SK-N-SH treated with all-trans-retinoic acid at 6 μM for 48 hours (cell line): ENCODE results near the gene OPN1SW.

ENCODE experiments used
- ATAC-seq: fragments of 200-7000 bp; cut with Tn5 transposase; 3 replicates; pipeline ENCODE4 v1.9.1; 2020; ENCODE audit warnings: mild to moderate bottlenecking, moderate library complexity
- ARNTL ChIP-seq: fragments of 450-650 bp; formaldehyde crosslinking; IDR thresholded peaks from 2 replicates; pipeline ENCODE4 v1.5.0; 2020; ENCODE audit warnings: low read depth, mild to moderate bottlenecking, moderate library complexity, borderline replicate concordance
- BACH2 ChIP-seq: fragments of 250-450 bp; sonication (Bioruptor Pico); IDR thresholded peaks from 2 replicates; pipeline ENCODE4 v1.9.0; 2021; ENCODE audit warnings: mild to moderate bottlenecking, borderline replicate concordance
- CSDC2 ChIP-seq: fragments of 250-450 bp; sonication (Bioruptor Pico); IDR thresholded peaks from 2 replicates; pipeline ENCODE4 v1.5.0; 2020; ENCODE audit warnings: mild to moderate bottlenecking, moderate library complexity
- CSRNP3 ChIP-seq: fragments of 250-450 bp; sonication (Bioruptor Pico); IDR thresholded peaks from 2 replicates; pipeline ENCODE4 v1.5.1; 2021; ENCODE audit warnings: mild to moderate bottlenecking, moderate library complexity
- ESRRG ChIP-seq: fragments of 250-450 bp; sonication (Bioruptor Pico); IDR thresholded peaks from 2 replicates; pipeline ENCODE4 v1.6.1; 2021; ENCODE audit warnings: mild to moderate bottlenecking
- GLIS3 ChIP-seq: fragments of 250-450 bp; sonication (Bioruptor Pico); IDR thresholded peaks from 2 replicates; pipeline ENCODE4 v1.5.0; 2020; ENCODE audit warnings: mild to moderate bottlenecking, moderate library complexity
- ISL1 ChIP-seq: fragments of 250-450 bp; sonication (Bioruptor Pico); IDR thresholded peaks from 2 replicates; pipeline ENCODE4 v2.1.2; 2022; ENCODE audit warnings: mild to moderate bottlenecking, moderate library complexity
- POU6F1 ChIP-seq: fragments of 250-450 bp; sonication (Bioruptor Pico); IDR thresholded peaks from 2 replicates; pipeline ENCODE4 v1.8.0; 2021; ENCODE audit warnings: low read depth, mild to moderate bottlenecking, moderate library complexity, borderline replicate concordance
- PPARA ChIP-seq: fragments of 250-450 bp; sonication (Bioruptor Pico); IDR thresholded peaks from 2 replicates; pipeline ENCODE4 v1.5.0; 2020; ENCODE audit warnings: mild to moderate bottlenecking, borderline replicate concordance
- RARB ChIP-seq: fragments of 250-450 bp; sonication (Bioruptor Pico); IDR thresholded peaks from 2 replicates; pipeline ENCODE4 v1.8.0; 2021; ENCODE audit warnings: mild to moderate bottlenecking, moderate library complexity
- SNAI2 ChIP-seq: fragments of 250-450 bp; sonication (Bioruptor Pico); IDR thresholded peaks from 2 replicates; pipeline ENCODE4 v1.5.0; 2020; ENCODE audit warnings: mild to moderate bottlenecking, moderate library complexity
- TCF4 ChIP-seq: fragments of 250-450 bp; sonication (Bioruptor Pico); IDR thresholded peaks from 2 replicates; pipeline ENCODE4 v1.8.0; 2021; ENCODE audit warnings: mild to moderate bottlenecking, moderate library complexity, borderline replicate concordance
- TOX ChIP-seq: fragments of 250-450 bp; sonication (Bioruptor Pico); IDR thresholded peaks from 2 replicates; pipeline ENCODE4 v1.8.0; 2021; ENCODE audit warnings: mild to moderate bottlenecking, moderate library complexity, borderline replicate concordance
- ZC3H10 ChIP-seq: fragments of 250-450 bp; sonication (Bioruptor Pico); IDR thresholded peaks from 2 replicates; pipeline ENCODE4 v1.5.1; 2021; ENCODE audit warnings: mild to moderate bottlenecking, moderate library complexity
- ZFP3 ChIP-seq: fragments of 250-450 bp; sonication (Bioruptor Pico); IDR thresholded peaks from 2 replicates; pipeline ENCODE4 v1.5.0; 2020; ENCODE audit warnings: mild to moderate bottlenecking, moderate library complexity
- ZFP30 ChIP-seq: fragments of 450-650 bp; formaldehyde crosslinking; IDR thresholded peaks from 2 replicates; pipeline ENCODE4 v1.5.0; 2022; ENCODE audit warnings: mild to moderate bottlenecking, moderate library complexity
- ZNF565 ChIP-seq: fragments of 450-650 bp; formaldehyde crosslinking; conservative IDR thresholded peaks from 2 replicates; pipeline ENCODE4 v1.5.0; 2020; ENCODE audit warnings: low read depth, mild to moderate bottlenecking, moderate library complexity
- ZNF70 ChIP-seq: fragments of 450-650 bp; formaldehyde crosslinking; IDR thresholded peaks from 2 replicates; pipeline ENCODE4 v1.5.0; 2020; ENCODE audit warnings: mild to moderate bottlenecking, moderate library complexity
- ZNF8 ChIP-seq: fragments of 450-650 bp; formaldehyde crosslinking; IDR thresholded peaks from 2 replicates; pipeline ENCODE4 v1.5.0; 2020; ENCODE audit warnings: mild to moderate bottlenecking, moderate library complexity
- TF ChIP-seq, protein P1 (sequence below): fragments of 250-450 bp; sonication (Bioruptor Pico); IDR thresholded peaks from 2 replicates; pipeline ENCODE4 v1.5.0; 2020; ENCODE audit warnings: mild to moderate bottlenecking, moderate library complexity
- TF ChIP-seq, protein P2 (sequence below): fragments of 250-450 bp; sonication (Bioruptor Pico); IDR thresholded peaks from 2 replicates; pipeline ENCODE4 v1.5.1; 2020; ENCODE audit warnings: low read depth, mild to moderate bottlenecking, moderate library complexity
- TF ChIP-seq, protein P3 (sequence below): fragments of 250-450 bp; sonication (Bioruptor Pico); IDR thresholded peaks from 2 replicates; pipeline ENCODE4 v1.8.0; 2020; ENCODE audit warnings: mild to moderate bottlenecking, moderate library complexity, borderline replicate concordance

The OPN1SW gene

GRCh38 chr7:128755075-128755818 is 20.3 kb downstream of the OPN1SW start:
- no peak for TF ChIP-seq RARB (CRISPR knock-in tag)
- no peak for TF ChIP-seq ZNF8 (CRISPR knock-in tag)
- TF ChIP-seq BACH2 (CRISPR knock-in tag), result no peak
- no peak for TF ChIP-seq ESRRG (CRISPR knock-in tag)
- no peak for TF ChIP-seq CSRNP3 (CRISPR knock-in tag)
- no peak for TF ChIP-seq GLIS3 (CRISPR knock-in tag)
- no peak for TF ChIP-seq TOX (CRISPR knock-in tag)
- peak; percentile 64; the same call in 1 of the 2 replicates for TF ChIP-seq TCF4
- peak; percentile 14; the same call in 2 of the 3 replicates for ATAC-seq

- ATAC-seq, result no peak
- TF ChIP-seq, protein P1, sequence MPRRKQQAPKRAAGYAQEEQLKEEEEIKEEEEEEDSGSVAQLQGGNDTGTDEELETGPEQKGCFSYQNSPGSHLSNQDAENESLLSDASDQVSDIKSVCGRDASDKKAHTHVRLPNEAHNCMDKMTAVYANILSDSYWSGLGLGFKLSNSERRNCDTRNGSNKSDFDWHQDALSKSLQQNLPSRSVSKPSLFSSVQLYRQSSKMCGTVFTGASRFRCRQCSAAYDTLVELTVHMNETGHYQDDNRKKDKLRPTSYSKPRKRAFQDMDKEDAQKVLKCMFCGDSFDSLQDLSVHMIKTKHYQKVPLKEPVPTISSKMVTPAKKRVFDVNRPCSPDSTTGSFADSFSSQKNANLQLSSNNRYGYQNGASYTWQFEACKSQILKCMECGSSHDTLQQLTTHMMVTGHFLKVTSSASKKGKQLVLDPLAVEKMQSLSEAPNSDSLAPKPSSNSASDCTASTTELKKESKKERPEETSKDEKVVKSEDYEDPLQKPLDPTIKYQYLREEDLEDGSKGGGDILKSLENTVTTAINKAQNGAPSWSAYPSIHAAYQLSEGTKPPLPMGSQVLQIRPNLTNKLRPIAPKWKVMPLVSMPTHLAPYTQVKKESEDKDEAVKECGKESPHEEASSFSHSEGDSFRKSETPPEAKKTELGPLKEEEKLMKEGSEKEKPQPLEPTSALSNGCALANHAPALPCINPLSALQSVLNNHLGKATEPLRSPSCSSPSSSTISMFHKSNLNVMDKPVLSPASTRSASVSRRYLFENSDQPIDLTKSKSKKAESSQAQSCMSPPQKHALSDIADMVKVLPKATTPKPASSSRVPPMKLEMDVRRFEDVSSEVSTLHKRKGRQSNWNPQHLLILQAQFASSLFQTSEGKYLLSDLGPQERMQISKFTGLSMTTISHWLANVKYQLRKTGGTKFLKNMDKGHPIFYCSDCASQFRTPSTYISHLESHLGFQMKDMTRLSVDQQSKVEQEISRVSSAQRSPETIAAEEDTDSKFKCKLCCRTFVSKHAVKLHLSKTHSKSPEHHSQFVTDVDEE, result no peak
- TF ChIP-seq, protein P2, sequence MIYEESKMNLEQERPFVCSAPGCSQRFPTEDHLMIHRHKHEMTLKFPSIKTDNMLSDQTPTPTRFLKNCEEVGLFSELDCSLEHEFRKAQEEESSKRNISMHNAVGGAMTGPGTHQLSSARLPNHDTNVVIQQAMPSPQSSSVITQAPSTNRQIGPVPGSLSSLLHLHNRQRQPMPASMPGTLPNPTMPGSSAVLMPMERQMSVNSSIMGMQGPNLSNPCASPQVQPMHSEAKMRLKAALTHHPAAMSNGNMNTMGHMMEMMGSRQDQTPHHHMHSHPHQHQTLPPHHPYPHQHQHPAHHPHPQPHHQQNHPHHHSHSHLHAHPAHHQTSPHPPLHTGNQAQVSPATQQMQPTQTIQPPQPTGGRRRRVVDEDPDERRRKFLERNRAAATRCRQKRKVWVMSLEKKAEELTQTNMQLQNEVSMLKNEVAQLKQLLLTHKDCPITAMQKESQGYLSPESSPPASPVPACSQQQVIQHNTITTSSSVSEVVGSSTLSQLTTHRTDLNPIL, result no peak
- no peak for TF ChIP-seq ISL1 (CRISPR knock-in tag)
- TF ChIP-seq GLIS3 (CRISPR knock-in tag), result no peak
- TF ChIP-seq ZNF8 (CRISPR knock-in tag), result no peak
- TF ChIP-seq ZNF565 (CRISPR knock-in tag), result no peak
- TF ChIP-seq PPARA, result no peak
- no peak for TF ChIP-seq RARB (CRISPR knock-in tag)
- no peak for TF ChIP-seq ZNF70 (CRISPR knock-in tag)
- no peak for TF ChIP-seq SNAI2 (CRISPR knock-in tag)
- TF ChIP-seq TCF4, result no peak
- no peak for TF ChIP-seq ZC3H10
- TF ChIP-seq, protein P3, sequence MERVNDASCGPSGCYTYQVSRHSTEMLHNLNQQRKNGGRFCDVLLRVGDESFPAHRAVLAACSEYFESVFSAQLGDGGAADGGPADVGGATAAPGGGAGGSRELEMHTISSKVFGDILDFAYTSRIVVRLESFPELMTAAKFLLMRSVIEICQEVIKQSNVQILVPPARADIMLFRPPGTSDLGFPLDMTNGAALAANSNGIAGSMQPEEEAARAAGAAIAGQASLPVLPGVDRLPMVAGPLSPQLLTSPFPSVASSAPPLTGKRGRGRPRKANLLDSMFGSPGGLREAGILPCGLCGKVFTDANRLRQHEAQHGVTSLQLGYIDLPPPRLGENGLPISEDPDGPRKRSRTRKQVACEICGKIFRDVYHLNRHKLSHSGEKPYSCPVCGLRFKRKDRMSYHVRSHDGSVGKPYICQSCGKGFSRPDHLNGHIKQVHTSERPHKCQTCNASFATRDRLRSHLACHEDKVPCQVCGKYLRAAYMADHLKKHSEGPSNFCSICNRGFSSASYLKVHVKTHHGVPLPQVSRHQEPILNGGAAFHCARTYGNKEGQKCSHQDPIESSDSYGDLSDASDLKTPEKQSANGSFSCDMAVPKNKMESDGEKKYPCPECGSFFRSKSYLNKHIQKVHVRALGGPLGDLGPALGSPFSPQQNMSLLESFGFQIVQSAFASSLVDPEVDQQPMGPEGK, result no peak
- TF ChIP-seq CSDC2, result no peak
- TF ChIP-seq ESRRG (CRISPR knock-in tag), result no peak
- no peak for TF ChIP-seq ZFP3 (CRISPR knock-in tag)
- TF ChIP-seq ARNTL, result no peak
- no peak for TF ChIP-seq ZFP30
- no peak for TF ChIP-seq POU6F1 (CRISPR knock-in tag)
Measured at GRCh38 chr7:128752251-128752650, 23.3 kb downstream of the OPN1SW start.
